GM12872 (cell line): ENCODE results near the gene DHRSX.

Experiments used
- TF ChIP-seq, protein P1 (sequence below): IDR thresholded peaks from 3 replicates; pipeline ENCODE4 v1.5.1; 2011; ENCODE audit warnings: low read depth, mild to moderate bottlenecking, low read length, moderate library complexity; ENCODE audit not compliant: insufficient read depth

Gene DHRSX

DNA sequence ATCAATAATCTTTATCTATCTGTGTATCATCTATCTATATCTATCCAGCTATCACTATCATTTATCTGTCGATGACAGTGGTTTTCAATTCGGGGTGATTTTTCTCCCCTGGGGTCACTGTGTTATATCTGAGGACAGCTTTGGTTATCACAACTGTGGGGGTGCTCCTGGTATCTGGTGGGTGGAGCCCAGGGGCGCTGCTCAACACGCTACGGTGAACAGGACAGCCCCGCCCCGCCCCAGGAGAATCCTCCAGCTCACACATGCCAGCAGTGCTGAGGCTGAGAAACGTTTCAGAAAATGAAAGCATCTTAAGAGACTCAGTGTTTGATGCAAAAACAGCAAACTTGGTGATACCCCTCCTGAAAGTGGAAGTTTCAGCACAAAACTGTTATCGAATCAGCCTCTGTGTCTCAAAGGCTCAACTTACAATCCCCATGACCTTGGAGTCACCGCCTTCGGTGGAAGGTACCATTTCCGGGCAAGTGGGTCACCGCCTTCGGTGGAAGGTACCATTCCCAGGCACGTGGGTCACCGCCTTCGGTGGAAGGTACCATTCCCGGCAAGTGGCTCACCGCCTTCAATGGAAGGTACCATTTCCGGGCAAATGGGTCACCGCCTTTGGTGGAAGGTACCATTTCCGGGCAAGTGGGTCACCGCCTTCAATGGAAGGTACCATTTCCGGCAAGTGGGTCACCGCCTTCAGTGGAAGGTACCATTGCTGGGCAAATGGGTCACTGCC is 315.3 kb downstream of the DHRSX start:
- TF ChIP-seq, protein P1, sequence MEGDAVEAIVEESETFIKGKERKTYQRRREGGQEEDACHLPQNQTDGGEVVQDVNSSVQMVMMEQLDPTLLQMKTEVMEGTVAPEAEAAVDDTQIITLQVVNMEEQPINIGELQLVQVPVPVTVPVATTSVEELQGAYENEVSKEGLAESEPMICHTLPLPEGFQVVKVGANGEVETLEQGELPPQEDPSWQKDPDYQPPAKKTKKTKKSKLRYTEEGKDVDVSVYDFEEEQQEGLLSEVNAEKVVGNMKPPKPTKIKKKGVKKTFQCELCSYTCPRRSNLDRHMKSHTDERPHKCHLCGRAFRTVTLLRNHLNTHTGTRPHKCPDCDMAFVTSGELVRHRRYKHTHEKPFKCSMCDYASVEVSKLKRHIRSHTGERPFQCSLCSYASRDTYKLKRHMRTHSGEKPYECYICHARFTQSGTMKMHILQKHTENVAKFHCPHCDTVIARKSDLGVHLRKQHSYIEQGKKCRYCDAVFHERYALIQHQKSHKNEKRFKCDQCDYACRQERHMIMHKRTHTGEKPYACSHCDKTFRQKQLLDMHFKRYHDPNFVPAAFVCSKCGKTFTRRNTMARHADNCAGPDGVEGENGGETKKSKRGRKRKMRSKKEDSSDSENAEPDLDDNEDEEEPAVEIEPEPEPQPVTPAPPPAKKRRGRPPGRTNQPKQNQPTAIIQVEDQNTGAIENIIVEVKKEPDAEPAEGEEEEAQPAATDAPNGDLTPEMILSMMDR, result no peak

DNA sequence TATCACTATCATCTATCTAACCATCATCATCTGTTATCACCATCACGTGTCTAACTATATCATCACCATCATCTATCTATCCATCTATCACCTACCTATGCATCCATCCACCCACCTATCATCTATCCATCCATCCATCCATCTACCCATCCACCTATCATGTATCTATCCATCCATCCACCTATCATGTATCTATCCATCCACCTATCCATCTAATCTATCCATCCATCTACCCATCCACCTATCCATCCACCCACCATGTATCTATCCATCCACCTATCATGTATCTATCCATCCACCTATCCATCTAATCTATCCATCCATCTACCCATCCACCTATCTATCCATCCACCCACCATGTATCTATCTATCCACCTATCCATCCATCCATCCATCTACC is 316.7 kb downstream of the DHRSX start:
- TF ChIP-seq, protein P1, result no peak

DNA sequence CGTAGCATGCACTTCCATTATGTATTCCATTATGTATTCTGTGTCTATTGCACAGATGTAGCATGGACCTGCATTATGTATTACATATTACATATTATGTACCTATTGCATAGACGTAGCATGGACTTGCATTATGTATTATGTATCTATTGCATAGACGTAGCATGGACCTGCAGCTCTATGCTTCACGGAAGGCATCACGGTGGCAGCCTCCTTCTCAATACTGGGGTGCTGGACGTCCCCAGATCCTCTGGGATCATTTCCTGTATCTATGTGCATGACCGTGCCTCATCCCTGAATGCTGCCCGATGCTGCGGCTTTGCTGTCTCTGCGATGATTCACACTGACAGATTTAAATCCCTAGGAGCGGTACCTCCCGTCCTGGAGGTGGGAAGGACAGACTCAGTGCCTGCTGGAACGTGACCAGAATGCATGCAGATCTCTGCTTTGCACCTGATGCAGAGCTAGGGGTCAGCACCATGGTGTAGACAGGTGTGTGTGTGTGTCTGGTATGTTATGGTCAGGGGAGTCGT is 317.5 kb downstream of the DHRSX start:
- TF ChIP-seq, protein P1, result no peak

DNA sequence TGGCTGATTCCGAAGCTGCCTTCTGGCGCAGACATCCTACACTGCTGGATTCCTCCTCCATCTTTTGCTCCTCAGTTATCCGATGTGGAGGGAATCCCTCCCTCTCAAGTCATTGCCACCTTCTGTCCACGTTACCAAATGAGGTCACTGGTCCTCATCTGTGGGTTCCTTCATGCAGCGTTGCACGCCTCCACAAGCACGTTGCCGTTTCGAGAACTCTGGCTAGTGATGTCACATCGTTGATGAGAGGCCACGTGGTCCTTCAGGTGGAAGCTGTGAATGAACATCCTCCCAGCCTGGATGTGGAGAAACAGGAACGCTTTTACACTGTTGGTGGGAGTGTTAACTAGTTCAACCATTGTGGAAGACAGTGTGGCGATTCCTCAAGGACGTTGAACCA is 323.2 kb downstream of the DHRSX start:
- TF ChIP-seq, protein P1, result no peak

DNA sequence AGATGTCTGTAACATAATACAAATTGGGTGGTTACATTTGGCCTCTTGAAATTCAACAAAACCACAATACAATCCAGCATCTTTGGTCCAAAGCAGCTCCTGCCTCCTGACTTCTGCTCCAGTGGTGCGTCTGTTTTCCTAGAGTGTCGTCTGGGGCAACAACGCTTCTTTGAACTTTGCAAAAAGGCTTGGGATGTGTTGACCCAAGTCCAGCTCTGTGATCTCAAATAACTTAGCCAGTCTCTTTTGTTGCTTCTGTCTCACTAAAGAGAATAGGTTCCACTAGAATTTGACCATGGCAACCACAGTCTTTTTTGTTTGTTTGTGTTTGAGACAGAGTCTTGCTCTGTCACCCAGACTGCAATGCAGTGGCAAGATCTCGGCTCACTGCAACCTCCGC is 324.0 kb downstream of the DHRSX start:
- TF ChIP-seq, protein P1, result no peak

DNA sequence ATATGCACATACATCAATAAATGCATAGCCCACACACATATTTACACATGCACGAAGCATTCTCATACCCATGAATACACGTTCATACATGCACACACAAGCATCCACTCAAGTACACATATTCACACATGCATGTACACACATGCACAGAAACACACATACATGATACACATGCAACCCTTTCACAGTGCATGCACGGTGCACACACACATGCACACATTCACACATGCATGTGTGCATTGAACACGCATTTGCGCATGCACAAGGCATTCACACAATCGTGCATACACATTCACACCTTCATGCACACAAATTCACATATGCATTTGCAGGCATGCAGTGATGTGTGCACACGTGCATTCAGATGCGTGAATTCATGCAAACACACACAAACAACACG is 324.5 kb downstream of the DHRSX start:
- TF ChIP-seq, protein P1, result no peak

DNA sequence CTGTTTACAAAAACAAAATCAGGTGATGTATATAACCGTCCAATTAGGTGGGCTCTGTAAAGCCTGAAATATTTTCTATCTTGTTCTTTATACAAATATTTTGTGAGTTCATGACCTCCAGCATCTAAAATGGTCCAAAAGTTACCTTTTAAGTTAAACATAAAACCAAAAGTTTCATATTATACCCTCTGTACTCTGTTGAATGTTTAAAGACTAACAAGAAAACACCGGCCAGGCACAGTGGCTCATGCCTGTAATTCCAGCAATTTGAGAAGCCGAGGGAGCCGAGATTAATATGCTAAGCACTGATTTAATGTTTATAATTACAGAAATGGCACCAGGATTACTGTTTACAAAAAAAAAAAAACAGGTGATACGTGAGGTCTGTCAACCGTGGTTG is 328.4 kb downstream of the DHRSX start:
- TF ChIP-seq, protein P1, result no peak
